ENCODE results near the gene SNX1.
A peak's percentile ranks its signal among the peaks of the same experiment; 100 is the strongest.

The SNX1 gene

GRCh38 chr15:64082757-64083156 is 13.0 kb upstream of the SNX1 start:
- peaks cover 34% of the 10 kb centered on the region for H3K36me3 ChIP-seq (ENCODE audit: insufficient read depth, insufficient read length, low read length)
- no peak for DNase-seq (ENCODE audit: low read depth, low spot score)
- no peak overlapping the region for H3K9ac ChIP-seq (ENCODE audit: insufficient read length, low read depth)
- TF ChIP-seq ZNF274 (IDR thresholded peaks at IDR 0.05; ENCODE audit: low read depth, low read length) (no peak), YY1 (IDR thresholded peaks at IDR 0.05; ENCODE audit: insufficient read depth, insufficient read length) (no peak), SUZ12 (IDR thresholded peaks at IDR 0.05; ENCODE audit: extremely low read depth, insufficient read depth, insufficient read length) (no peak)
- no peaks in the 10 kb centered on the region for H3K27me3 ChIP-seq (ENCODE audit: insufficient read depth, insufficient read length)
- no peak overlapping the region for H3K4me3 ChIP-seq (ENCODE audit: insufficient read length, low read depth)
- peaks cover under 1% of the 10 kb centered on the region; the same call in 1 of the 2 replicates for H3K9me3 ChIP-seq (ENCODE audit: insufficient read depth, low read length)
- H3K4me1 ChIP-seq (ENCODE audit: insufficient read depth, insufficient read length) = no peaks in the 10 kb centered on the region

- H3K9me3 ChIP-seq (ENCODE audit: insufficient read depth, low read length) = peaks cover 6% of the 10 kb centered on the region
- no peaks in the 10 kb centered on the region for H3K27me3 ChIP-seq (ENCODE audit: insufficient read depth, insufficient read length)
- no peak overlapping the region for H3K4me3 ChIP-seq (ENCODE audit: insufficient read length, low read depth)
- DNase-seq (ENCODE audit: low read depth, low spot score) = no peak
- TF ChIP-seq YY1 (IDR thresholded peaks at IDR 0.05; ENCODE audit: insufficient read depth, insufficient read length) = no peak
- TF ChIP-seq SUZ12 (IDR thresholded peaks at IDR 0.05; ENCODE audit: extremely low read depth, insufficient read depth, insufficient read length) = no peak
- TF ChIP-seq ZNF274 (IDR thresholded peaks at IDR 0.05; ENCODE audit: low read depth, low read length) = no peak
- H3K36me3 ChIP-seq (ENCODE audit: insufficient read depth, insufficient read length, low read length) = peaks cover 37% of the 10 kb centered on the region
- H3K4me1 ChIP-seq (ENCODE audit: insufficient read depth, insufficient read length) = no peaks in the 10 kb centered on the region
- H3K9ac ChIP-seq (ENCODE audit: insufficient read length, low read depth) = no peak overlapping the region
Measured at GRCh38 chr15:64089543-64090280, 6.1 kb upstream of the SNX1 start.

DNA sequence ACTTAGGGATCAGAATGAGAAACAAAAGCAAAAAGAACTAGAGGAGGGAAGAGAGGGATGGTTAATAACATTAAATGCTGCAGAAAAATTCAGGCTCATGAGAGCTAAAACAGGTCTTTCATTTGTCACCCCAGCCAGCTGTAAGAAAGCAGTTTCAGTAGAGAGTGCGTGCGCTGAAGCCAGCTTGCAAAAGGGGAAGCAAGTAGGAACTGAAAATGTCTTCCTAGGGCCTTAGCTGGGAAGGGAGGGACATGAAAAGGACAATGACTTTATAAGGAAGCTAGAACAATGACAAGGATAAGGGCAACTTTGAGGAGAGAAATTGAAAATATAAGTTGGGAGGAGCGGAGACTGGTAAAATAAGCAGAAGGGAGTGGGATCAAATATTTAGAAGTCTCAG is 5.3 kb upstream of the SNX1 start:
- H3K9ac ChIP-seq (ENCODE audit: insufficient read length, low read depth) = no peak overlapping the region
- no peaks in the 10 kb centered on the region for H3K4me1 ChIP-seq (ENCODE audit: insufficient read depth, insufficient read length)
- H3K4me3 ChIP-seq (ENCODE audit: insufficient read length, low read depth) = no peak overlapping the region
- no peaks in the 10 kb centered on the region for H3K27me3 ChIP-seq (ENCODE audit: insufficient read depth, insufficient read length)
- H3K9me3 ChIP-seq (ENCODE audit: insufficient read depth, low read length) = peaks cover 6% of the 10 kb centered on the region
- no peak for DNase-seq (ENCODE audit: low read depth, low spot score)
- H3K36me3 ChIP-seq (ENCODE audit: insufficient read depth, insufficient read length, low read length) = peaks cover 33% of the 10 kb centered on the region
- no peak for TF ChIP-seq YY1 (IDR thresholded peaks at IDR 0.05; ENCODE audit: insufficient read depth, insufficient read length)
- TF ChIP-seq SUZ12 (IDR thresholded peaks at IDR 0.05; ENCODE audit: extremely low read depth, insufficient read depth, insufficient read length) = no peak
- no peak for TF ChIP-seq ZNF274 (IDR thresholded peaks at IDR 0.05; ENCODE audit: low read depth, low read length)

DNA sequence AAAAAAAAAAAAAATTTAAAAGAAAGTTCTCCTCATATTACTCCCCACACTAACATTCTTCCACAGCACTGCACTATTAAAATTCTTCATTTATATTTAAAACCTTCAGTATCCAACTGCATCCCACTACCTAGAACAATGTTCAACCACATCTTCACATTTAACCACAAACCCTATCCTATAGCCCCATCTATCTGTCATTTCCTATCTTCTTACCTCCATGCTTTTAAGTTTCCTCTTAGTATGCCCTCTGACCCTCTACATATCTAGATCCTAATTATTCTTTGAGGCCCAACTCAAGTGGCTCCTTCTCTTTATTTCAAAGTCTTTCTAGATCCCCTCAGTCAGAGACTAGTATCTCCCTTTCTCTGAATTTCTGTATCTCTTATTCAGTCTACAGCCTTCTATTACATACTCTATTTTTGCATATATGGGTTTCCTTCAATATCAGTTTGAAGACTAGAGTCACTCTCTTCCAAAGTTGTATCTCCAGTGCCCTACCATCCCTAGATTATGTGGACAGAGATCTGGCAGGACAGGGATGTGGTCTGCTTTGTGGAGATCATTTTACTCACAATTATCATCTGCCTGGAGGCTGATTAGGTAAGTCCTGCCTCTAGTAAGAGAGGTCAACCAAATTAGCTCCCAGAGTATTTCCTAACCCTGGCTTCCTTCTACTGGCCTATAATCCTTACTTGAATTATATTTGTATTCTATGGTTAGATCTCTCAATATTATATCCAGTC is 3.5 kb upstream of the SNX1 start:
- no peak for TF ChIP-seq YY1 (IDR thresholded peaks at IDR 0.05; ENCODE audit: insufficient read depth, insufficient read length)
- no peak for TF ChIP-seq SUZ12 (IDR thresholded peaks at IDR 0.05; ENCODE audit: extremely low read depth, insufficient read depth, insufficient read length)
- no peak for TF ChIP-seq ZNF274 (IDR thresholded peaks at IDR 0.05; ENCODE audit: low read depth, low read length)
- Histone ChIP-seq H3K9ac (ENCODE audit: insufficient read length, low read depth) (peak overlapping the region; percentile 11), H3K27me3 (ENCODE audit: insufficient read depth, insufficient read length) (no peaks in the 10 kb centered on the region), H3K4me3 (ENCODE audit: insufficient read length, low read depth) (peak overlapping the region; percentile 64), H3K4me1 (ENCODE audit: insufficient read depth, insufficient read length) (no peaks in the 10 kb centered on the region), H3K9me3 (ENCODE audit: insufficient read depth, low read length) (peaks cover 6% of the 10 kb centered on the region), H3K36me3 (ENCODE audit: insufficient read depth, insufficient read length, low read length) (peaks cover 32% of the 10 kb centered on the region)
- no peak for DNase-seq (ENCODE audit: low read depth, low spot score)

- Histone ChIP-seq H3K4me1 (ENCODE audit: insufficient read depth, insufficient read length) (no peaks in the 10 kb centered on the region), H3K27me3 (ENCODE audit: insufficient read depth, insufficient read length) (no peaks in the 10 kb centered on the region)
Measured at GRCh38 chr15:64092864-64093626, 2.7 kb upstream of the SNX1 start.

GRCh38 chr15:64093627-64094417 is 2.0 kb upstream of the SNX1 start, which contains the start of gene CIAO2A:
CIAO2A (minus strand) TSS chr15:64093838; CDS start chr15:64093768, 70 bp downstream.
- Histone ChIP-seq H3K4me3 (ENCODE audit: insufficient read length, low read depth) (peak within 1 kb of the TSS; percentile 64), H3K4me1 (ENCODE audit: insufficient read depth, insufficient read length) (no peaks in the 10 kb centered on the region), H3K9me3 (ENCODE audit: insufficient read depth, low read length) (no peaks in the 10 kb centered on the region), H3K36me3 (ENCODE audit: insufficient read depth, insufficient read length, low read length) (peaks cover 16% of the 10 kb centered on the region), H3K27me3 (ENCODE audit: insufficient read depth, insufficient read length) (no peaks in the 10 kb centered on the region), H3K9ac (ENCODE audit: insufficient read length, low read depth) (peak within 1 kb of the TSS; percentile 88)
- DNase-seq (ENCODE audit: low read depth, low spot score) = peak; percentile 99
- TF ChIP-seq YY1 (IDR thresholded peaks at IDR 0.05; ENCODE audit: insufficient read depth, insufficient read length) (peak; percentile 13), SUZ12 (IDR thresholded peaks at IDR 0.05; ENCODE audit: extremely low read depth, insufficient read depth, insufficient read length) (no peak), ZNF274 (IDR thresholded peaks at IDR 0.05; ENCODE audit: low read depth, low read length) (no peak)

More at GRCh38 chr15:64092864-64093626, 2.7 kb upstream of the SNX1 start:
- H3K9ac ChIP-seq (ENCODE audit: insufficient read length, low read depth) = peak overlapping the region; percentile 88
- DNase-seq (ENCODE audit: low read depth, low spot score) = peak; percentile 38
- peaks cover 3% of the 10 kb centered on the region for H3K9me3 ChIP-seq (ENCODE audit: insufficient read depth, low read length)
- TF ChIP-seq SUZ12 (IDR thresholded peaks at IDR 0.05; ENCODE audit: extremely low read depth, insufficient read depth, insufficient read length) = no peak
- TF ChIP-seq YY1 (IDR thresholded peaks at IDR 0.05; ENCODE audit: insufficient read depth, insufficient read length) = no peak
- TF ChIP-seq ZNF274 (IDR thresholded peaks at IDR 0.05; ENCODE audit: low read depth, low read length) = no peak
- H3K36me3 ChIP-seq (ENCODE audit: insufficient read depth, insufficient read length, low read length) = peaks cover 24% of the 10 kb centered on the region
- H3K4me3 ChIP-seq (ENCODE audit: insufficient read length, low read depth) = peak overlapping the region; percentile 64
